ENCODE data around the gene ZDHHC11B.

DNA sequence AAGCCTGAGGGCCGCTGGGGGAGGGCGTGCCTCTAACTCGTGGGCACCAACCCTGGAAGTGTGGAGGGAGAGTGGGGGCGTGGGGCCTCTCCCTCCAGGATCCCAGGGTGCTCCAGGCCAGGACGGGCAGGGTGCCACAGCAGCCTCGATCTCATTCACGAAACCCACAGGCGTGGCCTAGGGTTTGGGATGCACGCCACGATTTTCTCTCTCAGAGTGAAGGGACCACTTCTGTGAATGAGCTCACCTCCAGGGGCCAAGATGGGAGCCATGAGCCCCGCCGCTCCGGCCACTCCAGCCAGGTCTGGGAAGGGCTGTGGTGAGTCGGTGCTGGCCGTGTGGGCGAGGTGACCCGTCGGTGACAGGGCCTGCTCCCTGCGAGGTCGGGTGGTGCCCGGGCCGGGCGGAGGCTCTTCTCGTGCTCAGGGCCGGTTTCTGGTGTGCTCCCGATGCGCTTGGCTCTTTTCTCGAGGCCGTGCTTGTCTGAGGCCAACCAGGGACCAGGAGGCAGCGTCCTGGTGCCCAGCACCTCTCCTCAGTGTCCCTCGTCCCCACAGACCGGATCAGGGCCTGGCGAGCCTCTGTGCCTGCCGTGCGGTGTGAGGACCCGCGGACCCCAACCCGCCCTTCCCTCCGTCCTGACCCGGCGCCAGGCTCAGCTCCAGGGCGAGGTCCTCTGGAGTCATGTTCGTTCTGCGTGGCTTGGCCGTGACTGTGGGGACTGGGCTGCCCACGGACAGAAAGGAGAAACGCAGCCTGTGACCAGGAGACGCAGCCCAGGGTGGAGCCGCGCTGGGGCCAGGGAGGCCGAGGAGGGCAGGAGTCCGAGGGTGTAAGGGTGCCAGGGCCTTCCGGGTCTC lies 122.4 kb downstream of the ZDHHC11B start:
- TF ChIP-seq SUZ12 (IDR thresholded peaks at IDR 0.05; ENCODE audit: extremely low read depth, insufficient read depth, insufficient read length) = no peak
- no peak for TF ChIP-seq ZNF274 (IDR thresholded peaks at IDR 0.05; ENCODE audit: low read depth, low read length)
